WTC11 (cell line): ENCODE measurements around the gene PROKR2.

Source experiments
- IRF1 ChIP-seq: sonication (generic); formaldehyde crosslinking; IDR thresholded peaks from 2 replicates; pipeline ENCODE4 v1.8.0; 2023; ENCODE audit warnings: missing genetic modification reagents
- NR3C1 ChIP-seq: sonication (generic); formaldehyde crosslinking; conservative IDR thresholded peaks from 2 replicates; pipeline ENCODE4 v1.8.1; 2023; ENCODE audit warnings: low read depth, mild to moderate bottlenecking, missing genetic modification reagents
- USF2 ChIP-seq: sonication (generic); formaldehyde crosslinking; IDR thresholded peaks from 2 replicates; pipeline ENCODE4 v1.8.1; 2023; ENCODE audit warnings: mild to moderate bottlenecking, missing genetic modification reagents, moderate library complexity
- ZNF232 ChIP-seq: sonication (generic); formaldehyde crosslinking; IDR thresholded peaks from 2 replicates; pipeline ENCODE4 v1.8.0; 2022; ENCODE audit warnings: mild to moderate bottlenecking, missing genetic modification reagents

GRCh38 chr20:5361176-5361575, 44.4 kb upstream of the PROKR2 start:
- TF ChIP-seq ZNF232 (no peak), NR3C1 (no peak), USF2 (CRISPR knock-in tag) (no peak), IRF1 (CRISPR knock-in tag) (no peak)
